ENCODE results near the gene SLX4IP.

DNA sequence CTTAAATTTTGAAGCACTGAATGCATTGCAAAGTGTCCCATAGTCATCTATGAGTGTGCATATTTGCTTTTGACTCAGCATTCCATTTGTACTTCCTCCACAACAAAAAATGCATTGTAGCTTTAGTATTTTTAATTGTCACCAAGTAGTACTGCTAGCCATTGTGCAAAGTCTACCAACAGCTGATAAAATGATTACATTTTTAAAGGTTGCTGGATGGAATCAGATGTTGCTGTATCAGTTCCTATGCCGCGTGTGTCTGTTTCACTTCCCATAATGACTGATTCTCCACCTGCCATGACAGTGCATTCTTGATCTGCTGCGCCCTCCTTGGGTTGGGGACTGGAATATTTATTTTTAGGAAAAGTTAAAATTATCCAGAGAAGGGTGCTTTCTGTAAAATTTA is 41.2 kb downstream of the SLX4IP start:
- TF ChIP-seq, protein P1, sequence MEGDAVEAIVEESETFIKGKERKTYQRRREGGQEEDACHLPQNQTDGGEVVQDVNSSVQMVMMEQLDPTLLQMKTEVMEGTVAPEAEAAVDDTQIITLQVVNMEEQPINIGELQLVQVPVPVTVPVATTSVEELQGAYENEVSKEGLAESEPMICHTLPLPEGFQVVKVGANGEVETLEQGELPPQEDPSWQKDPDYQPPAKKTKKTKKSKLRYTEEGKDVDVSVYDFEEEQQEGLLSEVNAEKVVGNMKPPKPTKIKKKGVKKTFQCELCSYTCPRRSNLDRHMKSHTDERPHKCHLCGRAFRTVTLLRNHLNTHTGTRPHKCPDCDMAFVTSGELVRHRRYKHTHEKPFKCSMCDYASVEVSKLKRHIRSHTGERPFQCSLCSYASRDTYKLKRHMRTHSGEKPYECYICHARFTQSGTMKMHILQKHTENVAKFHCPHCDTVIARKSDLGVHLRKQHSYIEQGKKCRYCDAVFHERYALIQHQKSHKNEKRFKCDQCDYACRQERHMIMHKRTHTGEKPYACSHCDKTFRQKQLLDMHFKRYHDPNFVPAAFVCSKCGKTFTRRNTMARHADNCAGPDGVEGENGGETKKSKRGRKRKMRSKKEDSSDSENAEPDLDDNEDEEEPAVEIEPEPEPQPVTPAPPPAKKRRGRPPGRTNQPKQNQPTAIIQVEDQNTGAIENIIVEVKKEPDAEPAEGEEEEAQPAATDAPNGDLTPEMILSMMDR (IDR thresholded peaks at IDR 0.05), result no peak
- TF ChIP-seq POLR2A (IDR thresholded peaks at IDR 0.05), result no peak
